ENCODE data around the gene PRKG2. TPM values are rescaled to one million over a fixed set of nuclear protein-coding genes. Genes with fewer than 3 reads are reported as not detected.

The PRKG2 gene
- total RNA-seq, 1 donor from 2014 or later: 2.3 TPM

- H3K4me1 Mint-ChIP-seq: no peaks in the 10 kb centered on the region
- no peak overlapping the region for H3K4me2 ChIP-seq
- H3K27ac Mint-ChIP-seq: no peak overlapping the region
Measured at GRCh38 chr4:81135501-81135900, 79.5 kb downstream of the PRKG2 start.

GRCh38 chr4:81131563-81131962, 83.5 kb downstream of the PRKG2 start:
- H3K4me1 Mint-ChIP-seq: no peaks in the 10 kb centered on the region
- TF ChIP-seq CTCF (IDR thresholded peaks at IDR 0.05): no peak
- no peak for TF ChIP-seq EZH2phosphoT487 (IDR thresholded peaks at IDR 0.05)
- TF ChIP-seq EZH2 (IDR thresholded peaks at IDR 0.05): no peak
- no peak for DNase-seq (ENCODE audit: low spot score)
- no peaks in the 10 kb centered on the region for H3K27me3 ChIP-seq
- H3K36me3 Mint-ChIP-seq: no peaks in the 10 kb centered on the region
- no peak overlapping the region for H3K4me3 Mint-ChIP-seq
- no peak overlapping the region for H3K27ac Mint-ChIP-seq
- H3K9me3 ChIP-seq (ENCODE audit: low read depth): no peaks in the 10 kb centered on the region
- H3K79me2 ChIP-seq (ENCODE audit: low read depth): no peaks in the 10 kb centered on the region
- no peak overlapping the region for H3K27ac ChIP-seq
- H3K4me2 ChIP-seq: no peak overlapping the region
- H3K4me1 ChIP-seq: no peaks in the 10 kb centered on the region
- no peak overlapping the region for H3K4me3 ChIP-seq
- H3K36me3 ChIP-seq: no peaks in the 10 kb centered on the region
- H3K27me3 Mint-ChIP-seq (ENCODE audit: insufficient read depth, low read depth): no peaks in the 10 kb centered on the region
- H3K9me3 Mint-ChIP-seq: no peaks in the 10 kb centered on the region
- no peak overlapping the region for H3K9ac ChIP-seq
- no peaks in the 10 kb centered on the region for H3F3A ChIP-seq (ENCODE audit: low read depth)
- H2AFZ ChIP-seq (replicated peaks): no peak overlapping the region
- no peaks in the 10 kb centered on the region for H4K20me1 ChIP-seq (ENCODE audit: low read depth)

More at GRCh38 chr4:81135501-81135900, 79.5 kb downstream of the PRKG2 start:
- Histone ChIP-seq H2AFZ (replicated peaks) (no peak overlapping the region), H3K4me3 (no peak overlapping the region), H4K20me1 (ENCODE audit: low read depth) (no peaks in the 10 kb centered on the region), H3K79me2 (ENCODE audit: low read depth) (no peaks in the 10 kb centered on the region), H3K27me3 (no peaks in the 10 kb centered on the region), H3K36me3 (no peaks in the 10 kb centered on the region), H3K27ac (no peak overlapping the region), H3K9ac (no peak overlapping the region), H3K9me3 (ENCODE audit: low read depth) (no peaks in the 10 kb centered on the region), H3K4me1 (no peaks in the 10 kb centered on the region), H3F3A (ENCODE audit: low read depth) (no peaks in the 10 kb centered on the region)
- no peaks in the 10 kb centered on the region for H3K36me3 Mint-ChIP-seq
- no peak overlapping the region for H3K4me3 Mint-ChIP-seq
- no peak for TF ChIP-seq EZH2phosphoT487 (IDR thresholded peaks at IDR 0.05)
- TF ChIP-seq EZH2 (IDR thresholded peaks at IDR 0.05): no peak
- no peak for TF ChIP-seq CTCF (IDR thresholded peaks at IDR 0.05)
- H3K27me3 Mint-ChIP-seq (ENCODE audit: insufficient read depth, low read depth): no peaks in the 10 kb centered on the region
- DNase-seq (ENCODE audit: low spot score): no peak
- no peaks in the 10 kb centered on the region for H3K9me3 Mint-ChIP-seq

- peak overlapping the region; percentile 90 for H2AFZ ChIP-seq (replicated peaks)
Measured at GRCh38 chr4:81131066-81131465, 84.0 kb downstream of the PRKG2 start.

More at GRCh38 chr4:81131066-81131465, 84.0 kb downstream of the PRKG2 start:
- no peaks in the 10 kb centered on the region for H3K36me3 ChIP-seq
- no peaks in the 10 kb centered on the region for H3F3A ChIP-seq (ENCODE audit: low read depth)
- no peaks in the 10 kb centered on the region for H3K27me3 Mint-ChIP-seq (ENCODE audit: insufficient read depth, low read depth)
- H3K9me3 ChIP-seq (ENCODE audit: low read depth): no peaks in the 10 kb centered on the region
- no peak overlapping the region for H3K4me3 ChIP-seq
- H3K9ac ChIP-seq: no peak overlapping the region
- H4K20me1 ChIP-seq (ENCODE audit: low read depth): no peaks in the 10 kb centered on the region
- H3K4me1 ChIP-seq: no peaks in the 10 kb centered on the region
- H3K27ac ChIP-seq: no peak overlapping the region
- no peaks in the 10 kb centered on the region for H3K36me3 Mint-ChIP-seq
- no peaks in the 10 kb centered on the region for H3K79me2 ChIP-seq (ENCODE audit: low read depth)
- no peak for DNase-seq (ENCODE audit: low spot score)
- no peaks in the 10 kb centered on the region for H3K9me3 Mint-ChIP-seq
- H3K4me1 Mint-ChIP-seq: no peaks in the 10 kb centered on the region
- H3K27ac Mint-ChIP-seq: no peak overlapping the region
- TF ChIP-seq EZH2phosphoT487 (IDR thresholded peaks at IDR 0.05): no peak
- no peak for TF ChIP-seq EZH2 (IDR thresholded peaks at IDR 0.05)
- TF ChIP-seq CTCF (IDR thresholded peaks at IDR 0.05): no peak
- no peaks in the 10 kb centered on the region for H3K27me3 ChIP-seq
- H3K4me2 ChIP-seq: no peak overlapping the region
- no peak overlapping the region for H3K4me3 Mint-ChIP-seq
